ACC112 (cell line): ENCODE data around the gene TUBGCP5.
"Not testable (repeated sequence)": the region's sequence is repeated elsewhere in the genome, so short reads cannot be mapped to it uniquely, and the experiment has no call there.

Source experiments
- H2AFZ ChIP-seq: fragments of 200-600 bp; sonication (generic); one replicate; pipeline ENCODE4 v1.6.0; 2017; ENCODE audit warnings: antibody characterized with exemption, low read length; ENCODE audit not compliant: unreplicated experiment
- H3K27ac ChIP-seq: fragments of 200-600 bp; sonication (generic); 2 replicates; pipeline ENCODE4 v1.5.1; 2014; ENCODE audit warnings: low read depth, mild to moderate bottlenecking, antibody characterized with exemption, low read length, moderate library complexity
- H3K27me3 ChIP-seq: fragments of 200-600 bp; sonication (generic); 2 replicates; pipeline ENCODE4 v1.6.1; 2014; ENCODE audit warnings: mild to moderate bottlenecking, antibody characterized with exemption, low read length, moderate library complexity, mixed read lengths; ENCODE audit not compliant: insufficient read depth
- H3K36me3 ChIP-seq: fragments of 200-600 bp; sonication (generic); 2 replicates; pipeline ENCODE4 v1.6.1; 2016; ENCODE audit warnings: mild to moderate bottlenecking, antibody characterized with exemption, low read length, moderate library complexity, mixed read lengths; ENCODE audit not compliant: insufficient read depth
- H3K4me1 ChIP-seq: fragments of 200-600 bp; sonication (generic); one replicate; pipeline ENCODE4 v1.6.1; 2016; ENCODE audit warnings: low read length, mixed read lengths; ENCODE audit not compliant: insufficient read depth, unreplicated experiment, control insufficient read depth
- H3K4me3 ChIP-seq: fragments of 200-600 bp; sonication (generic); 2 replicates; pipeline ENCODE4 v1.5.1; 2014; ENCODE audit warnings: mild to moderate bottlenecking, low read depth, low read length
- H3K79me2 ChIP-seq: fragments of 200-600 bp; sonication (generic); one replicate; pipeline ENCODE4 v1.6.0; 2016; ENCODE audit warnings: low read length; ENCODE audit not compliant: control insufficient read depth, unreplicated experiment, insufficient read depth

The TUBGCP5 gene

GRCh38 chr15:23041736-23042135, 2.4 kb upstream of the TUBGCP5 start:
- not testable (repeated sequence) for H3K36me3 ChIP-seq

GRCh38 chr15:23039917-23040281, 530 bp upstream of the TUBGCP5 start:
- Histone ChIP-seq H3K27ac (peak overlapping the region; percentile 3; the same call in 1 of the 2 replicates), H3K4me3 (peak overlapping the region; percentile 85), H3K36me3 (no peaks in the 10 kb centered on the region), H3K27me3 (no peaks in the 10 kb centered on the region), H3K79me2 (peaks cover 16% of the 10 kb centered on the region), H2AFZ (peak overlapping the region; percentile 70), H3K4me1 (peaks cover 13% of the 10 kb centered on the region)

More at GRCh38 chr15:23041736-23042135, 2.4 kb upstream of the TUBGCP5 start:
- not testable (repeated sequence) for H3K4me3 ChIP-seq, H3K27ac ChIP-seq, H3K27me3 ChIP-seq, H2AFZ ChIP-seq
- H3K79me2 ChIP-seq: peaks cover 16% of the 10 kb centered on the region
- H3K4me1 ChIP-seq: peaks cover 13% of the 10 kb centered on the region

- peaks cover 16% of the 10 kb centered on the region for H3K79me2 ChIP-seq
- peak overlapping the region; percentile 97 for H2AFZ ChIP-seq
- peak overlapping the region; percentile 85 for H3K4me3 ChIP-seq
- H3K27me3 ChIP-seq: no peaks in the 10 kb centered on the region
- peaks cover 13% of the 10 kb centered on the region for H3K4me1 ChIP-seq
- peaks cover 7% of the 10 kb centered on the region; the same call in 1 of the 2 replicates for H3K36me3 ChIP-seq
- peak overlapping the region; percentile 74 for H3K27ac ChIP-seq
Observed at GRCh38 chr15:23038726-23039142, 635 bp downstream of the TUBGCP5 start.

GRCh38 chr15:23035964-23036566, 3.3 kb downstream of the TUBGCP5 start:
- peaks cover 23% of the 10 kb centered on the region for H3K36me3 ChIP-seq

GRCh38 chr15:23033979-23034378, 5.4 kb downstream of the TUBGCP5 start:
- peaks cover 28% of the 10 kb centered on the region for H3K36me3 ChIP-seq
- no peak overlapping the region for H3K4me3 ChIP-seq
- no peaks in the 10 kb centered on the region for H3K27me3 ChIP-seq
- no peak overlapping the region for H3K27ac ChIP-seq
- no peak overlapping the region for H2AFZ ChIP-seq
- H3K4me1 ChIP-seq: peaks cover 13% of the 10 kb centered on the region
- peaks cover 16% of the 10 kb centered on the region for H3K79me2 ChIP-seq

More at GRCh38 chr15:23035964-23036566, 3.3 kb downstream of the TUBGCP5 start:
- Histone ChIP-seq H3K27ac (no peak overlapping the region), H3K4me3 (no peak overlapping the region), H3K27me3 (no peaks in the 10 kb centered on the region), H3K4me1 (peaks cover 13% of the 10 kb centered on the region), H2AFZ (no peak overlapping the region), H3K79me2 (peaks cover 16% of the 10 kb centered on the region)

- H3K27ac ChIP-seq: no peak overlapping the region
- H2AFZ ChIP-seq: no peak overlapping the region
- no peaks in the 10 kb centered on the region for H3K4me1 ChIP-seq
- H3K27me3 ChIP-seq: no peaks in the 10 kb centered on the region
- peaks cover 32% of the 10 kb centered on the region for H3K36me3 ChIP-seq
- H3K4me3 ChIP-seq: no peak overlapping the region
- H3K79me2 ChIP-seq: no peaks in the 10 kb centered on the region
Observed at GRCh38 chr15:23026218-23026617, 13.2 kb downstream of the TUBGCP5 start.

GRCh38 chr15:23022156-23022555, 17.2 kb downstream of the TUBGCP5 start:
- H2AFZ ChIP-seq: no peak overlapping the region
- H3K4me3 ChIP-seq: no peak overlapping the region
- no peaks in the 10 kb centered on the region for H3K79me2 ChIP-seq
- H3K36me3 ChIP-seq: peaks cover 44% of the 10 kb centered on the region
- no peak overlapping the region for H3K27ac ChIP-seq
- H3K27me3 ChIP-seq: no peaks in the 10 kb centered on the region
- H3K4me1 ChIP-seq: no peaks in the 10 kb centered on the region

GRCh38 chr15:23014394-23015000, 24.9 kb downstream of the TUBGCP5 start:
- peaks cover 36% of the 10 kb centered on the region for H3K36me3 ChIP-seq
- peaks cover 4% of the 10 kb centered on the region for H3K79me2 ChIP-seq
- no peak overlapping the region for H3K4me3 ChIP-seq

GRCh38 chr15:23013681-23014080, 25.7 kb downstream of the TUBGCP5 start:
- Histone ChIP-seq H3K4me1 (no peaks in the 10 kb centered on the region), H3K36me3 (peaks cover 32% of the 10 kb centered on the region), H3K27me3 (no peaks in the 10 kb centered on the region), H3K4me3 (no peak overlapping the region), H2AFZ (no peak overlapping the region), H3K27ac (no peak overlapping the region), H3K79me2 (peaks cover 4% of the 10 kb centered on the region)

More at GRCh38 chr15:23014394-23015000, 24.9 kb downstream of the TUBGCP5 start:
- H3K27ac ChIP-seq: no peak overlapping the region
- no peak overlapping the region for H2AFZ ChIP-seq
- no peaks in the 10 kb centered on the region for H3K27me3 ChIP-seq
- H3K4me1 ChIP-seq: no peaks in the 10 kb centered on the region

GRCh38 chr15:23012616-23013015, 26.8 kb downstream of the TUBGCP5 start:
- not testable (repeated sequence) for H3K27ac ChIP-seq, H3K4me1 ChIP-seq, H3K4me3 ChIP-seq, H2AFZ ChIP-seq, H3K27me3 ChIP-seq, H3K79me2 ChIP-seq
- peaks cover 26% of the 10 kb centered on the region for H3K36me3 ChIP-seq

- H2AFZ ChIP-seq: no peak overlapping the region
- peaks cover 40% of the 10 kb centered on the region for H3K36me3 ChIP-seq
- no peaks in the 10 kb centered on the region for H3K27me3 ChIP-seq
- H3K27ac ChIP-seq: no peak overlapping the region
- no peaks in the 10 kb centered on the region for H3K4me1 ChIP-seq
- no peaks in the 10 kb centered on the region for H3K79me2 ChIP-seq
- no peak overlapping the region for H3K4me3 ChIP-seq
Observed at GRCh38 chr15:23003736-23004135, 35.6 kb downstream of the TUBGCP5 start.
